ENCODE data around the gene POC5.

DNA sequence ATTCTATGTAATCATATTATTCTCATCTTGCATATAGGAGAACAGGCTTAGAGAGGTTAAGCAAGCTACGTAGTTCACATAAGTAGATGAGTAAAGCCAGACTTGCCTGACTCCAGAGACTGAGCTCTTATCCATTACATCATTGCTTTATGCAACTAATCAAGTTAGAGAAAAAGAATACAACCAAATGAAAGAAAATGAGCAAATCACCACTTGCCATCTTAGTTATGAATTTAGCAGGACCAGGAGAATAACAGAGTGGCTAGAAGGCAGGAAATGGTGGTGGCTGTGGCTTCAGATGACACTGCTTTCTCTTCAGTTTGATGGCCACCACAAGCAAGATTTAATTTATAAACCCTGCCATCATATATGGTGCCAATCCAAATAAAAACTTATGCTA is 26.6 kb downstream of the POC5 start:
- TF ChIP-seq, protein P1, sequence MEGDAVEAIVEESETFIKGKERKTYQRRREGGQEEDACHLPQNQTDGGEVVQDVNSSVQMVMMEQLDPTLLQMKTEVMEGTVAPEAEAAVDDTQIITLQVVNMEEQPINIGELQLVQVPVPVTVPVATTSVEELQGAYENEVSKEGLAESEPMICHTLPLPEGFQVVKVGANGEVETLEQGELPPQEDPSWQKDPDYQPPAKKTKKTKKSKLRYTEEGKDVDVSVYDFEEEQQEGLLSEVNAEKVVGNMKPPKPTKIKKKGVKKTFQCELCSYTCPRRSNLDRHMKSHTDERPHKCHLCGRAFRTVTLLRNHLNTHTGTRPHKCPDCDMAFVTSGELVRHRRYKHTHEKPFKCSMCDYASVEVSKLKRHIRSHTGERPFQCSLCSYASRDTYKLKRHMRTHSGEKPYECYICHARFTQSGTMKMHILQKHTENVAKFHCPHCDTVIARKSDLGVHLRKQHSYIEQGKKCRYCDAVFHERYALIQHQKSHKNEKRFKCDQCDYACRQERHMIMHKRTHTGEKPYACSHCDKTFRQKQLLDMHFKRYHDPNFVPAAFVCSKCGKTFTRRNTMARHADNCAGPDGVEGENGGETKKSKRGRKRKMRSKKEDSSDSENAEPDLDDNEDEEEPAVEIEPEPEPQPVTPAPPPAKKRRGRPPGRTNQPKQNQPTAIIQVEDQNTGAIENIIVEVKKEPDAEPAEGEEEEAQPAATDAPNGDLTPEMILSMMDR (IDR thresholded peaks at IDR 0.05; ENCODE audit: control extremely low read depth in 1 of 3, insufficient read depth in 1 of 3, low read depth in 1 of 3, low read length in 3 of 3), result no peak
- TF ChIP-seq POLR2A (IDR thresholded peaks at IDR 0.05; ENCODE audit: control extremely low read depth in 1 of 2, low read depth in 2 of 2, low read length in 2 of 2) (no peak), EZH2 (IDR thresholded peaks at IDR 0.05; ENCODE audit: low read depth, low read length, severe bottlenecking) (no peak), NRF1 (IDR thresholded peaks at IDR 0.05; ENCODE audit: low read depth, low read length) (no peak), POLR2AphosphoS5 (IDR thresholded peaks at IDR 0.05; ENCODE audit: low read depth, low read length) (no peak), TCF12 (IDR thresholded peaks at IDR 0.05; ENCODE audit: low read depth, low read length) (no peak), RNF2 (IDR thresholded peaks at IDR 0.05; ENCODE audit: borderline replicate concordance, low read depth, low read length, missing control alignments, poor library complexity, severe bottlenecking) (no peak), RAD21 (IDR thresholded peaks at IDR 0.05 in 1 of 2, conservative IDR thresholded peaks at IDR 0.05 in 1 of 2; ENCODE audit: low read depth in 2 of 2, low read length in 2 of 2) (no peak), SIX5 (IDR thresholded peaks at IDR 0.05; ENCODE audit: low read depth, low read length) (no peak)

All from H1 (cell line).